ENCODE results near the gene PPM1H.

PPM1H gene

DNA sequence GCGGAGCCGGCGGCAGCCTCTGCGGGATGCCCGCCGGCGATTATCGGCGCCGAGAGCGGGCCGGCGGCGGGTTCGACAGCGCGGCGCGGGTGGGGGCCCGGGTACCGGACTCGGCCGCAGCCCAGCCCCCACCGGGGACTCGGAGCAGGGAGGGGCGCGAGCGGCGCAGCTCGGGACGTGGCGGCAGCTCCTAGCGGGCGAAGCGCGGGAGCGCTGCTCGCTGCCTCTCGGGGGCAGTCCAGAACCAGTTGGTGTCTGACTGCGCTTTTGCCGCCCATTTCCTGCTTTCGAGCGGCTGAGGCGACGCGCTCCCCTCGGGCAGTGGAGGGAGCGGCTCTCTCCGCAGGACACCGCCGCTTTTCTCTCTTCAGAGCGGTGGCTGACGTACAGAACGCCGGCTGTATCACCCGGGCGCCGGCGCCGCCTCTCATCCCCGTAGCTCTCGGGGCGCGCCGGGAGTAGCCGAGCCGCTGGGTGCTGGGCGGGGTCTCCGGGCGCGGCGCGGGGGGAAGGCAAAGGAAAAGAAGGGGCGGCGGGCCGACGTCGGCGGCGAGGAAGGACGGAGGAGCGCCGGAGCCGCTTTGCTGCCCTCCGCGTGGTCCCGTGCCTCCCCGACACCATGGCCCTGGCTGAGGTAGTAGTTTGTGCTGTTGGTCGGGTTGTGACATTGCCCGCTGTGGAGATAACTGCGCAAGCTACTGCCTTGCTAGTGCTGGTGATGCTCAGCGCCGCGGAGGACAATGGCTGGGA is 331.7 kb downstream of the PPM1H start:
- no peaks in the 10 kb centered on the region for H3K9me3 ChIP-seq (ENCODE audit: low read length)
- no peak overlapping the region for H2AFZ ChIP-seq (ENCODE audit: low read length)
- H3K27ac ChIP-seq (ENCODE audit: low read depth, low read length, poor library complexity, severe bottlenecking) = peak overlapping the region; percentile 96

DNA sequence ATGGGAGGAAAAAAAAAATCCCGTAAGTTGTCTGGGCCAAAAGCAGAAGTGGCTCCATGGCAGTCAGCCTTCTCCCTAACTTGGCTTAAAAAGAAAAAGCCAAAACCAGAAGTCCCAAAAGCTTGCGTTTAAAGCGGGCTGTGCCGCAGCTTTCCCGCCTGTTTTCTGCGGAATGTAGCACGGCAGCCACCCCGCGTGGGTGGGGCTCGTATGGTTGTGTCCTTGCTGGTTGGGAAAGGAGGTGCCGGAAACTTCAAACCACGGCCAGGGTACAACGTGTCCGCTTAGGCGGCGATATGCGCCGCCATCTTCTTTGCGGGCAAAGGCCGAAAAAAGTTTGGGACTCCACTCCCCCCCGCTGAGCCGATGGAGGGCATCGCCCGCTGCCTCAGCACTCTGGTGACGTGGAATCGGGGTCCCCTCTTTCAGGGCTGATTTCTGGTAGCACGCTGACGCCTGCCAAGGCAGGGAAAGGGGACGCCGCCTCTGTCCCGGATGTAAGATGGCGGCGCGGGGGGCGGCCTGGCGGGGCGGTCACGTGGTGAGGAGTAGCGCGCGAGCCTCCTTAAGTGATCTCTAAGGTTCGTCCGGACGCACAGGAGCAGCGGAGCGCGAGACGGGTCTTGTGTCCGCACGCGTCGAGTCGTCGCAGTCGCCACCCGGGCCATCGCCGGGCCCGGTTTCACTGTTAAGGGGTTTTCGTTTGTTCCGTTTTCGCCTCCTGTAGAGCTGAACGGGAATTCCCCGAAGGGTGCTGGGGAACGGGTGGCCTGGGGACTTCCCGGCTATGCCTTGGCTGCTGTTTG is 332.5 kb downstream of the PPM1H start:
- peaks cover 17% of the 10 kb centered on the region for H3K79me2 ChIP-seq (ENCODE audit: insufficient read depth, low read length)
- no peak for TF ChIP-seq EZH2 (IDR thresholded peaks at IDR 0.05; ENCODE audit: borderline replicate concordance, low read length)
- TF ChIP-seq, protein P1, sequence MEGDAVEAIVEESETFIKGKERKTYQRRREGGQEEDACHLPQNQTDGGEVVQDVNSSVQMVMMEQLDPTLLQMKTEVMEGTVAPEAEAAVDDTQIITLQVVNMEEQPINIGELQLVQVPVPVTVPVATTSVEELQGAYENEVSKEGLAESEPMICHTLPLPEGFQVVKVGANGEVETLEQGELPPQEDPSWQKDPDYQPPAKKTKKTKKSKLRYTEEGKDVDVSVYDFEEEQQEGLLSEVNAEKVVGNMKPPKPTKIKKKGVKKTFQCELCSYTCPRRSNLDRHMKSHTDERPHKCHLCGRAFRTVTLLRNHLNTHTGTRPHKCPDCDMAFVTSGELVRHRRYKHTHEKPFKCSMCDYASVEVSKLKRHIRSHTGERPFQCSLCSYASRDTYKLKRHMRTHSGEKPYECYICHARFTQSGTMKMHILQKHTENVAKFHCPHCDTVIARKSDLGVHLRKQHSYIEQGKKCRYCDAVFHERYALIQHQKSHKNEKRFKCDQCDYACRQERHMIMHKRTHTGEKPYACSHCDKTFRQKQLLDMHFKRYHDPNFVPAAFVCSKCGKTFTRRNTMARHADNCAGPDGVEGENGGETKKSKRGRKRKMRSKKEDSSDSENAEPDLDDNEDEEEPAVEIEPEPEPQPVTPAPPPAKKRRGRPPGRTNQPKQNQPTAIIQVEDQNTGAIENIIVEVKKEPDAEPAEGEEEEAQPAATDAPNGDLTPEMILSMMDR (IDR thresholded peaks at IDR 0.05; ENCODE audit: low read length) = no peak

More for the DNA sequence above, 331.7 kb downstream of the PPM1H start:
- Histone ChIP-seq H3K4me1 (ENCODE audit: insufficient read depth, low read length, severe bottlenecking) (peaks cover 35% of the 10 kb centered on the region), H3F3A (ENCODE audit: insufficient read depth, low read length) (no peaks in the 10 kb centered on the region), H3K9me2 (ENCODE audit: low read depth, low read length) (no peaks in the 10 kb centered on the region), H3K27me3 (ENCODE audit: insufficient read depth, low read length) (no peaks in the 10 kb centered on the region), H3K79me2 (ENCODE audit: insufficient read depth, low read length) (peaks cover 17% of the 10 kb centered on the region), H3K4me2 (ENCODE audit: low read length) (peak overlapping the region; percentile 92), H3K36me3 (ENCODE audit: insufficient read depth, low read length) (peaks cover 6% of the 10 kb centered on the region; the same call in 1 of the 2 replicates), H3K9ac (ENCODE audit: low read length) (peak overlapping the region; percentile 99), H3K4me3 (ENCODE audit: low read depth, low read length, poor library complexity, severe bottlenecking) (peak overlapping the region; percentile 89), H4K20me1 (ENCODE audit: insufficient read depth, low read length) (no peaks in the 10 kb centered on the region)
- TF ChIP-seq, protein P1 (IDR thresholded peaks at IDR 0.05; ENCODE audit: low read length) = peak; percentile 30
- no peak for TF ChIP-seq EZH2 (IDR thresholded peaks at IDR 0.05; ENCODE audit: borderline replicate concordance, low read length)

DNA sequence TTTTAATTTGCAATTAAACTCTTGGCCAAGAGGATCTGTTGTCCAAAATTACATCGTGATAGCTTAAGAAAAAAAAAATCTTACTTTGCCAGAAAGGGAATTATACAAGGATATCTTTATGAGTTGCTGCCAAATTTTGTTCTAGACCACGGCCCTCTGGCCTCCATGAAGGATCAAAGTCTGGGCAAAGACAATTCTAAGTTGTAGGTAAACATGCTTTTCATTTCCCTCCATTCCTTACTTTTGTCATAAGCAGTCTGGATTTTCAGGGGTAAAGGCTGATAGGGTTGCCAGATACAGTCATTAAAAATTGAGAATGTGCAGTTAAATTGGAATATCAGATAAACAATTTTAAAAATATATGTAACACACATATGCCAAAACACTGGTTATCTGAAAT is 333.2 kb downstream of the PPM1H start:
- Histone ChIP-seq H3K9me3 (ENCODE audit: low read length) (no peaks in the 10 kb centered on the region), H3K4me1 (ENCODE audit: insufficient read depth, low read length, severe bottlenecking) (peaks cover 35% of the 10 kb centered on the region), H3K4me2 (ENCODE audit: low read length) (peak overlapping the region; percentile 92), H2AFZ (ENCODE audit: low read length) (no peak overlapping the region), H3K27me3 (ENCODE audit: insufficient read depth, low read length) (no peaks in the 10 kb centered on the region), H3K9ac (ENCODE audit: low read length) (peak overlapping the region; percentile 99), H3K4me3 (ENCODE audit: low read depth, low read length, poor library complexity, severe bottlenecking) (peak overlapping the region; percentile 89), H3K9me2 (ENCODE audit: low read depth, low read length) (no peaks in the 10 kb centered on the region), H3K79me2 (ENCODE audit: insufficient read depth, low read length) (peaks cover 17% of the 10 kb centered on the region), H4K20me1 (ENCODE audit: insufficient read depth, low read length) (no peaks in the 10 kb centered on the region), H3F3A (ENCODE audit: insufficient read depth, low read length) (no peaks in the 10 kb centered on the region), H3K36me3 (ENCODE audit: insufficient read depth, low read length) (peaks cover 6% of the 10 kb centered on the region; the same call in 1 of the 2 replicates), H3K27ac (ENCODE audit: low read depth, low read length, poor library complexity, severe bottlenecking) (peak overlapping the region; percentile 96)
- TF ChIP-seq, protein P1 (IDR thresholded peaks at IDR 0.05; ENCODE audit: low read length) = no peak
- no peak for TF ChIP-seq EZH2 (IDR thresholded peaks at IDR 0.05; ENCODE audit: borderline replicate concordance, low read length)

More for the DNA sequence above, 332.5 kb downstream of the PPM1H start:
- Histone ChIP-seq H3K36me3 (ENCODE audit: insufficient read depth, low read length) (peaks cover 6% of the 10 kb centered on the region; the same call in 1 of the 2 replicates), H3K4me2 (ENCODE audit: low read length) (peak overlapping the region; percentile 92), H3K4me3 (ENCODE audit: low read depth, low read length, poor library complexity, severe bottlenecking) (peak overlapping the region; percentile 89), H3K9me2 (ENCODE audit: low read depth, low read length) (no peaks in the 10 kb centered on the region), H3K27me3 (ENCODE audit: insufficient read depth, low read length) (no peaks in the 10 kb centered on the region), H3F3A (ENCODE audit: insufficient read depth, low read length) (no peaks in the 10 kb centered on the region), H4K20me1 (ENCODE audit: insufficient read depth, low read length) (no peaks in the 10 kb centered on the region), H3K9me3 (ENCODE audit: low read length) (no peaks in the 10 kb centered on the region), H3K4me1 (ENCODE audit: insufficient read depth, low read length, severe bottlenecking) (peaks cover 35% of the 10 kb centered on the region), H3K27ac (ENCODE audit: low read depth, low read length, poor library complexity, severe bottlenecking) (peak overlapping the region; percentile 96), H3K9ac (ENCODE audit: low read length) (peak overlapping the region; percentile 99), H2AFZ (ENCODE audit: low read length) (no peak overlapping the region)

Data from OCI-LY1 (cell line).